SK-N-MC (cell line): ENCODE data around the gene GLT8D1.

Source experiments
- EZH2 ChIP-seq: fragments of 200-600 bp; sonication (generic); IDR thresholded peaks from one replicate; pipeline ENCODE4 v1.6.1; 2017; ENCODE audit warnings: antibody characterized with exemption
- FOXP2 ChIP-seq: optimal IDR thresholded peaks from 2 replicates; pipeline ENCODE3; 2011; ENCODE audit warnings: mild to moderate bottlenecking, moderate library complexity; ENCODE audit not compliant: insufficient read depth; ENCODE audit errors: extremely low read length, control extremely low read depth
- POLR2AphosphoS5 ChIP-seq: IDR thresholded peaks from 2 replicates; pipeline ENCODE4 v1.6.1; 2012; ENCODE audit warnings: mild to moderate bottlenecking, low read depth, low read length, borderline replicate concordance

DNA sequence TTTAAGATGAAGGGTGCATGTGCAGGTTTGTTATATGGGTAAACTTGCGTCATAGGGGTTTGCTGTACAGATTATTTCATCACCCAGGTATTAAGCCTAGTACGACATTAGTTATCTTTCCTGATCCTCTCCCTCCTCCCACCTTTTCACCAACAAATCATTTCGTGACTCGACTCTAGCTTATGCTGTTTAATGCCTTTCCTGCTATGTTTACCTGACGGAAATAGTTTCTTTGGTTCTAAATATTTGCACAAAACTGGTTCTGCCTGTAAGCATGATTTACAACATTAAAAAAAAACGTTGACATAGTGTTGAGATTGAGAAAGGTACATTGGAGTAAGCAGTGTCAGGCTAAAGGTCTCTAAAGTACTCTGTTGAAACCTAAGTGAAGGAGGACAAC, 17.3 kb downstream of the GLT8D1 start:
- no peak for TF ChIP-seq POLR2AphosphoS5
- no peak for TF ChIP-seq FOXP2
- no peak for TF ChIP-seq EZH2
